Measurements from ENCODE around the gene SYCP2L.

The SYCP2L gene

GRCh38 chr6:11012295-11012754, 125.5 kb downstream of the SYCP2L start:
- DNase-seq = no peak

GRCh38 chr6:11012976-11013720, 126.3 kb downstream of the SYCP2L start:
- DNase-seq = no peak

- no peak for DNase-seq
Measured at GRCh38 chr6:11013721-11014070, 126.8 kb downstream of the SYCP2L start.

GRCh38 chr6:11015102-11015501, 128.2 kb downstream of the SYCP2L start:
- DNase-seq = no peak

- DNase-seq = no peak
Measured at GRCh38 chr6:11016452-11016851, 129.6 kb downstream of the SYCP2L start.

DNA sequence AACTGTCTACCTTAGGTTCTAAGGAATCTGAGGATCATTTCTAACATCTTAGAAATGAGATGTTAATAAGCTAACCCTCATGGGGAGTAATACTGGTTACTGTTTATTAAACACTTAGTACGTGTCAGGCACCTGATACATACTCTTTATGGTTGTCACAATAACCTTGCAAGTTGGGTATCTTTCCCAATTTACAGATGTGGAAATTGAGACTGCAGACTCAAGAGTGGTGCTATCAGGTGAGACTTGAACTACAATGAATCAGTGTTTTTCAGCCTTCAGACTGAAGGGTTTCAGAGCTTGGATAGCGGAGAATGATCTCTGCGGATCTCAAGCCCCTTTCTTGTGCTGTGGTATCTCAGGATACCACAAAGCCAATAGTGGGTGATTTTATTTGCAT, 130.2 kb downstream of the SYCP2L start:
- no peak for DNase-seq

- DNase-seq = no peak
Measured at GRCh38 chr6:11018225-11018624, 131.4 kb downstream of the SYCP2L start.

- no peak for DNase-seq
Measured at GRCh38 chr6:11021003-11021402, 134.2 kb downstream of the SYCP2L start.

- DNase-seq = no peak
Measured at GRCh38 chr6:11021714-11022113, 134.9 kb downstream of the SYCP2L start.

- DNase-seq = no peak
Measured at GRCh38 chr6:11023032-11023431, 136.2 kb downstream of the SYCP2L start.

Measured in stimulated activated naive CD4-positive, alpha-beta T cell treated with Interleukin-2 at 50 U/mL for 16 hours (primary cell).